HG03521 (cell line): Measurements from ENCODE around the gene FIGNL1.

Experiments
- ATAC-seq: cut with Tn5 transposase; IDR thresholded peaks from one replicate; pipeline ENCODE4 v1.9.1; 2021; ENCODE audit warnings: mild to moderate bottlenecking, moderate library complexity; ENCODE audit not compliant: unreplicated experiment

FIGNL1 gene

DNA sequence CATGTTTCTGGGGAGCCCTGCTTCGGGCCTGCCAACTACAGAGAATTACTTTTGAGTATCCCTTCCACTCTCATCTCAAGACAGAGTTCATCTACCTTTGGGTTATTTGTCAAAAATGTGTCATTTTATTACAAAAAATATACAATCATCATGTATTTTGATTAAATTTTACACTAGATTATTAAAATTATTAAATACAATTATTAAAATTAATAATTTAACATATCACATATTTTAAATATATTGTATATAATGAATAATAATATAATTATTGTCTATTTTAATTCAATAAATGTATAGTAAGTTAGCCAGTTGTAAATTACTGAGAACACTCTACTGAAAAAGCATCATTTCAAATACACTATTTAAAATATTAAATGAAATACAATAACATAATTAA, 50.9 kb downstream of the FIGNL1 start:
- ATAC-seq, result no peak

GRCh38 chr7:50397971-50398324, 52.2 kb downstream of the FIGNL1 start:
- ATAC-seq, result no peak

GRCh38 chr7:50397320-50397970, 52.7 kb downstream of the FIGNL1 start:
- ATAC-seq, result no peak

DNA sequence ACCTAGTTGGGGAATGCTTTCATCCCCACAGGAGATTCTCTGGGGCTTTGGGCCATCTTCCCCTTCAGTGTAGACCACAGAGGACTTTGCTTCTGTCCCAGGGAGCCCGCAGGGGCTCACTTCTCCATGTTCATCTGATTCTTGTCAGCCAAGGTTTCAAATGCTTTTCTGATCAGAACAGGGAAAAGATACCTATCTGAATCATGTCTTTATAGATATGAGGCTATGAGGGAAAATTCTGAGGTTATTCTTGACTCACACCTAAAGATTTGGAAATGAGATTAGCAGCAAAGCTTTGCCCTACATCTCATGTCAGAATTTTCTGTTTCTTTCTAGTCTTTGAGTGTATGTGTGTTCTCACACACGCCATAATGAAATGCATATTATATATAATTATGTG, 53.3 kb downstream of the FIGNL1 start:
- ATAC-seq, result no peak

GRCh38 chr7:50394315-50394714, 55.8 kb downstream of the FIGNL1 start:
- no peak for ATAC-seq
